MM.1S (cell line): ENCODE measurements around the gene ALDH5A1.
A peak's percentile ranks its signal among the peaks of the same experiment; 100 is the strongest.

ENCODE experiments used
- CTCF ChIP-seq: fragments of 300-600 bp; sonication (generic); IDR thresholded peaks from 2 replicates; pipeline ENCODE4 v1.5.1; 2016; ENCODE audit warnings: antibody characterized with exemption, low read length, mixed read lengths
- EZH2 ChIP-seq: fragments of 300-600 bp; sonication (generic); optimal IDR thresholded peaks from 2 replicates; pipeline ENCODE3; 2017; ENCODE audit warnings: low read depth, mild to moderate bottlenecking, antibody characterized with exemption, low read length, mixed read lengths
- EZH2phosphoT487 ChIP-seq: fragments of 300-600 bp; sonication (generic); IDR thresholded peaks from 2 replicates; pipeline ENCODE4 v1.6.1; 2018; ENCODE audit warnings: antibody characterized with exemption, low read length

GRCh38 chr6:24520929-24521546, 26.3 kb downstream of the ALDH5A1 start:
- TF ChIP-seq CTCF = peak; percentile 86
- no peak for TF ChIP-seq EZH2
- no peak for TF ChIP-seq EZH2phosphoT487
